OCI-M1 (cell line): Measurements from ENCODE around the gene CEP72.
A peak's percentile ranks its signal among the peaks of the same experiment; 100 is the strongest.
"Not testable (repeated sequence)": the region's sequence is repeated elsewhere in the genome, so short reads cannot be mapped to it uniquely, and the experiment has no call there.

Source experiments
- DNase-seq: peaks from one replicate; lab custom pipeline; 2025; lab: John Stamatoyannopoulos, UW

Gene CEP72

DNA sequence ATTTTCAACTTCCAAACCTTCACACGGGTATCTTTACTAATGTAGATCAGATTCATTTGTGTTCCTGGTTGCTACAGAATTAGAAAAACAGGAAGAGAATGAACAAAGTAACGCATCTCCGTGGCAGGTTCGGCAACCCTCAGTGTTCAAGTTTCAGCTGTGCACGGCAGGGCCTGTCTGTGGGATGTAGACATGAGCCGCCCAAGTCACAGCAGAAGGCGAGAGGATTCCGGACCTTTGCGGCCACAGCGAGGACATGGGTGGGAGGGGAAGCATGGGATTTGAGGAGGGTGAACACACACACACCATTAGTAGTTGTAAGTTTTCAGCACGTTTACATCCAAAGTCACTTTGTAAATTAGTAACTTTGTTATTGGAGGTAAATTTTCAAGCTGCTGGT lies 31.7 kb upstream of the CEP72 start:
- no peak for DNase-seq

DNA sequence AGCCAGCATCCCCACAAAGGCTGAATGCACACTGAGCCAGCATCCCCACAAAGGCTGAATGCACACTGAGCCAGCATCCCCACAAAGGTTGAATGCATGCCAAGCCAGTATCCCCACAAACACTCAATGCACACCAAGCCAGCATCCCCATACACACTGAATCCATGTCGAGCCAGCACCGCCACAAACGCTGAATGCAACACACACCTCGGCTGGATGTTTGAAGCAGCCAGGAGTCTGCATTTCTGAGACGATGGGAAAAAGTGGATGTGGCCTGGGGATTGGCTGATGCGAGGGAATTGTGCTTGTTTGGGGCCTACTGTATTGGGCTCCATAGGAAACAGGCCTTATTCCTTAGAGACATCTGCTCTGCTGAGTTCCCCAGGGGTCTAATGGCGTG lies 30.9 kb upstream of the CEP72 start:
- DNase-seq: no peak

DNA sequence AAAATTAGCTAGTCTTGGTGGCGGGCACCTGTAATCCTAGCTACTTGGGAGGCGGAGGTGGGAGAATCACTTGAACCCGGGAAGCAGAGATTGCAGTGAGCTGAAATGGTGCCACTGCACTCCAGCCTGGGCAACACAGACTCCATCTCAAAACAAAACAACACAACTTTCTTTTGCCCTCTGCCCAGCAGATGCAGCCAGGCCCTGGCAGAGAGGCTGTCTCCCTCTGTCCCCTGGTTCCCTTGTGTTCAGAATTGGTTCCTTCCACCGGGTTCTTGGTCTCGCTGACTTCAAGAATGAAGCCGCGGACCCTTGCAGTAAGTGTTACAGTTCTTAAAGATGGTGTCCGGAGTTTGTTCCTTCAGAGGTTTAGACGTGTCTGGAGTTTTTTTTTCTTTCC lies 30.2 kb upstream of the CEP72 start:
- no peak for DNase-seq

DNA sequence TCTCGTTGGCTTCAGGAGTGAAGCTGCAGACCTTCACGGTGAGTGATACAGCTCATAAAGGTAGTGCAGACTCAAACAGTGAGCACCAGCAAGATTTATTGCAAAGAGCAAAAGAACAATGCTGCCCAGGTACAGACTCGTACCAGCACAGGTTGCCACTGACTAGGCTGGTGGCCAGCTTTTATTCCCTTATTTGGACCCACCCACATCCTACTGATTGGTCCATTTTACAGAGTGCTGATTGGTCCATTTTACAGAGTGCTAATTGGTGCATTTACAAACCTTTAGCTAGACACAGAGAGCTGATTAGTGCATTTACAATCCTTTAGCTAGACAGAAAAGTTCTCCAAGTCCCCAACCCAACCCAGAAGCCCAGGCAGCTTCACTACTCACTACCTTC lies 29.7 kb upstream of the CEP72 start:
- DNase-seq: not testable (repeated sequence)

DNA sequence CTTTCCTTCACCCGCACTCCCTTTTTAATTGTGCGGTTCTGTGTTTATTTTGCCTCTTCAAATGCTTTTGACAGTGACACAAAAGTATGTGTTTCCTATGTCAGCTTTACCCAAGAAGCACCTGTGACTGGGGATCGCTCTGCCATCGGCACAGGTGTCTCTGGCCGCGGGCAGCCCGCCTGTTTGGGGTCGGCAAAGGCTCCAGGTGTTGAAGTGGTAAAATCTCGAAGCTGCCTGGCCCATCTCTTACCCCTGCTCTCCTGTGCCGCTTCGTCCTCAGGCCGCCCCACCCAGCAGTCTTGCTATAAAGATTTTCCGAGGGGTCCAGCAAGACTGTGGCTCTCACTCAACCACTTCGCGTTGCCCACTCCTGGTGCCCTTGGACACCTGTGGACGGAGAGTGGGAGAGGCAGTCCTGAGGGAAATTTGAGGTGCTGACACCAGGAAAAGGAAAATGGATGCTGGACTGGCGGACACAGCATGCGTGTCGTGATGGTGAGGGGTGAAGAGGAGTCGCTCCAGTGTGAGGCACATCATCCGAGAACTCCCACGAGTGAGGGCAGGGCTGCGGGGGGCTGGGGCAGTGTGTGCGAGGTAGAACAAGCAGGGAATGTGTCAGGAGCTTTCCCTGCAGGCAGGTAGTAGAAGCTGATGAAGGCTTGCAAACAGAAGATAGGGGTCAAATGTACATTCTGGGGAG lies 29.1 kb upstream of the CEP72 start:
- DNase-seq: no peak

DNA sequence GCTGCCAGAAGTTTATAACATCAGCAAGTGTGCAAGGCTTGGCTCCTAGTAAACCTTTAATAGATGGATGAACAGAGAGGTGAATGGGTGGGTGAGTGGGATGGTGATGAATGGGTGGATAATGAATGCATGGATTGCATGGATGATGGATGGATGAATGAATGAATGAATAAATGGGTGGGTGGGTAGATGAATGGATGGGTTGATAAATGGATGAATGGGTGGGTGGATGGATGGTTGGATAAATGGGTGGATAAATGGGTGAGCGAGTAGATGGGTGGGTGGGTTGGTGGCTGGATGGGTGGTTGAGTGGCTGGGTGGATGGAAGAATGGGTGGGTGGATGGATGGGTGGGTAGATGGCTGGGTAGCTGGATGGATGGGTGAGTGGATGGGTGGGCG lies 28.5 kb upstream of the CEP72 start:
- no peak for DNase-seq

DNA sequence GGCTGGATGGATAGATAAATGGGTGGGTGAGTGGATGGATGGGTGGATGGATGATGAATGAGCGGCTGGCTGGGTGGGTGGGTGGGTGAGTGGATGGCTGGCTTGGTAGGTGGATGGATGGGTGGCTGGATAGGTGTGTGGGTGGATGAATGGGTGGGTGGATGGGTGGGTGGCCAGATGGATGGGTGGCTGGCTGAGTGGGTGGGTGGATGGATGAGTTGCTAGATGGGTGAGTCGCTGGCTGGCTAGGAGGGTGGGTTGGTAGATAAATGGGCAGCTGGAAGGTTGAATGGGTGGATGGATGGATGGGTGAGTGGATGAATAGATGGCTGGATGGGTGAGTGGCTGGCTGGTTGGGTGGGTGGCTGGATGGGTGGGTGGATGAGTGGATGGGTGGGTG lies 27.9 kb upstream of the CEP72 start:
- no peak for DNase-seq

DNA sequence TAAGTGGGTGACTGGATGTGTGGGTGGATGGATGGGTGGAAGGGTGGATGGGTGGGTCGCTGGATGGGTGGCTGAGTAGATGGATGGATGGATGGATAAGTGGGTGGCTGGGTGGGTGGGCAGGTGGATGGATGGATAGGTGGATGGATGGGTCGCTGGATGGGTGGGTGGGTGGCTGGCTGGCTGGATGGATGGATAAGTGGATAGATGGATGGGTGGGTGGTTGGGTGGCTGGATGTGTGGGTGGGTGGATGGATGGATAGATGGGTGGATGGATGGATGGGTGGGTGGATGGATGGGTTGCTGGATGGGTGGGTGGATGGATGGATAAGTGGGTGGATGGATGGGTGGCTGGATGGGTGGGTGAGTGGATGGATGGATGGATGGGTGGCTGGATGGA lies 27.3 kb upstream of the CEP72 start:
- DNase-seq: no peak

DNA sequence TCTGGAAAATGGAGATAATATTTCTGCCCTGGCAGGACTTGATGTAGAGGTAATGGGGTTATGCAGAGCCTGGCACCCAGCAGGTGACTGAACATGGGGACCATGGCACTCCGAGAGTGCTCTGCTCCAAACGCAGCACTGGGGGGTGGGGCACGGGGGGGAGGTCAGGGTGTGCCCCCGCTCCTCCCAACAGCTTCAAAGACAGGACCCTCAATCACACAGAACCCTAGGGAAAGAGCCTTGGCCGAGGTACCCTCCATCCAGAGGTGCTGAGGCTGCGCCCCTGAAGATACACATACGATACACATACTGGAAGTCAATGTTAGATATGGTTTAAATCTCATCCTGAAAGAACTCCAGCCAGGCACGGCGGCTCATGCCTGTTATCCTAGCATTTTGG lies 26.6 kb upstream of the CEP72 start:
- no peak for DNase-seq

DNA sequence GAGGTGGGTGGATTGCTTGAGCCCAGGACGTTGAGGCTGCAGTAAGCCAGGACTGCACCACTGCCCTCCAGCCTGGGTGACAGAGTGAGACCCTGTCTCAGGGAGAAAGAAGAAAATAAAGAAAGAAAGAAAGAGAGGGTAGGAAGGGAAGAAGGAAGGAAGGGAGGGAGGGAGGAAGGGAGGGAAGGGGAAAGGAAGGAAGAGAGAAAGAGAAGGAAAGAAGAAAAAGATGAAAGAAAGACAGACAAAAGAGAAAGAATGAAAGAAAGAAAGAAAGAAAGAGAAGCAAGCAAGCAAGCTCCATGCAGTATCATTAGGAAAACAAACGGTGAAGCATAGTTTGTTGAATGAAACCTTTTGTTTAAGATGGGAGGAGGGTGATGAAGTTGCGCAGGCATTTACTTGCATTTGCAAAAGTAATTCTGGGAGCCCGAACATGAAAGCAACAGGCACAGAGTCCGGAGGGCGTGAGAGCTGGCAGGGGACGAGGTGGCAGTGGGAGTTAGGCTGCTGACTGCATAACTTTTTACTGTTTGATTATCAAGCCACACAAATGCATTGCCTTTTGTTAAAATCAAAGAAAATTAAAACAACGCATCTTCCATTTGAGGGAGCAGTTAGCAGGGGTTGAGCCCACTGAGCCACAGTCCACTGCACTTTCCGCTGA lies 26.0 kb upstream of the CEP72 start:
- no peak for DNase-seq

DNA sequence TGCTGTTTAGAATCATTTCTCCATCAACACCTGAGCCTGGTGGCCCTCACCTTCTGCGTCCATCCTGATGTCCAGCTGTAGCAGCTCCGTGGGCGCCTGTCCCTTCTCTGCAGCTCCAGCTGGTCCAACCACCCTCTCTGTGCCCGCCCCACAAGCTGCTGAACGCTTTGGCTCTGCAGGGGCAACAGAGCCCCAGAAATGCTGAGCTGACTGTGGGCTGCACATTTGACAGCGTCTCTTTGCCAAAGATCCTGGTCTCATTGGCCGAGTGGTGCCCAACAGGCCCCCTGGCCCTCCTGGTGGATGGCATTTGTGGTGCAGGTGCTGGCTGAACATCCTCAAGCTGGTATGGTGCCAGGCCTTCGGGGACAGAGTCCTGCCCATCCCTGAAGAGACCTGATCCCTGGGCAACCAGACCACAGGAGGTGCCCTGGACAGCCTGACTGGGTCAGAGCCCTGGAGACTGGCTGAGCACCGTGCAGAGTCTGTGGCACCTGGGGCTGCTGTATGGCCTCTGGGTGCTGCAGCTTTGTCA lies 25.3 kb upstream of the CEP72 start:
- DNase-seq: no peak

DNA sequence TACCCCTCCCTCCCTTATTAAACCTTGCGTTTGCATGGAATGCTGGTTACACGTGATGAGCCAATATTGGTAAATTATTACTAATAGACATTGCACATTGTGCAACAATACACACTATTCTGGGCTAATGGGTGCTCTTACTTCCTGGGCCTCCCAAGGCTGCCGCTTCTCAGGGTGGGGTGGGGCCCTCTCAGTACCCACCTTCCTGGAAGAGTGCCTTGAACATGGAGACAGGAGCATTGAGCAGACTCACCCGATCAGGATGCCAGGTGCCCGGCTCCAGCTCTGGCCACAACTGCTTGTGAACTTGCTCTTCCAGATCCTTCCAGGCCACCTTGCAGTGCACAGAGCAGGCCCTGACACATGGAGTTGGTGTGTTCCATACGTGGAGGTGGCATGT lies 24.7 kb upstream of the CEP72 start:
- no peak for DNase-seq

DNA sequence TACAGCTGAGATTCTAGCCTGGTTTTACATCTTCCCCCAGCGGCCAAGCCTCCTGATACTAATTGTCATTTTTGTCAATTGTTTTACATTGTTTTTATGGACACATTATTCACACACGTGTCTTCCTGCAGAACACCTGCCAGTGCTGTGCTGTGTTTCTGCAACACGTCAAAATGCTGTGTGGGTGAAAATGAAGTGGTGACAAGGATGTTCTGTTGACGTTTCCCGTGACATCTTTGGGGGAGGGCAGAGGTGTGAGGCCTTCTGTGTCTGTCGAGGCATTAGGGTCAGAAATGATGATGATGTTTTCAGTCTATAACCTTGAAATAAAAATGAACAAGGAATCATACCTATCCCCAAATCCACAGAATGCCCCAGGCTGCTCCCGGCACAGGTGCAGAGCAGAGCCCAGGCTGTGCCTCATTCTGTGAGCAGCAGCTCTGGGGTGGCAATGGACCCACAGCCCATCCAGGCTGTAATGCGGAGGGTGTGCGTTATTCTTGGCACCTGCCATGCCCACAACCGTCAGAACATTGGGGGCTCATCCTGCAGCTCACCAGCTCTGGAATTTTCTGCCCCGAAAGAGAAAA lies 23.6 kb upstream of the CEP72 start:
- DNase-seq: no peak

DNA sequence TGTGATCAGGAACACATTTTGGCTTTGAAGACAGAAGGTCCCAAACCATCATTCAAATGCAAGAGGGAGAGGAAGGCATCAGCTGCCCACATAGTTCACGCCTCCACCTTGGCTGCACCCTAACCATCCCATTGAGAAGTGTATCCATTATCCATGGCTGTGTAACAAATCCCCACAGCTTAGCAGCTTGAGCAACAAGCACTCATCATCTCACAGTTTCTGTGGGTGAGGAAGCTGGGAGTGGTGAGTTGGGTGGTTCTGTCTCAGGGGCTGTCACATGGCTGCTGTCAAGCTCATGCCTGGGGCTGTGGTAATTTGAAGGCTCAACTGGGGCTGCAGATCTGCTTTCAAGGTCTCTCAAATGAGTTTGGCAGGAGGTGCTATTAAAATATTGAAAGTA lies 23.0 kb upstream of the CEP72 start:
- no peak for DNase-seq

DNA sequence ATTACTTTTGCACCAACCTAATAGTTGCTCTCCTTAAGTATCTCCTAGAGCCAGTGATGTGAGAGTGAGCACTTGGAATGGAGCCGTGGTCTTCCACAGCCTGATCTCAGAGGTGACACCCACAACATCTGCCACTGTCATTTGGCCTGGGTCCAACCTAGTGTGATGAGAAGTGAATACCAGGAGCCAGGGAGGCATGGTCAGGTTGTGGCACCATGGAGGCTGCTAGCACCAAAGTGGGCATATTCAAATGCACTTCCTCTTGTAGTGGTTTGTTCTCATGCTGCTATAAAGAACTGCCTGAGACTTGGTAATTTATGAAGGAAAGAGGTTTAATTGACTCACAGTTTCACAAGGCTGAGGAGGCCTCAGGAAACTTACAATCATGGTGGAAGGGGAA lies 22.6 kb upstream of the CEP72 start:
- DNase-seq: no peak

DNA sequence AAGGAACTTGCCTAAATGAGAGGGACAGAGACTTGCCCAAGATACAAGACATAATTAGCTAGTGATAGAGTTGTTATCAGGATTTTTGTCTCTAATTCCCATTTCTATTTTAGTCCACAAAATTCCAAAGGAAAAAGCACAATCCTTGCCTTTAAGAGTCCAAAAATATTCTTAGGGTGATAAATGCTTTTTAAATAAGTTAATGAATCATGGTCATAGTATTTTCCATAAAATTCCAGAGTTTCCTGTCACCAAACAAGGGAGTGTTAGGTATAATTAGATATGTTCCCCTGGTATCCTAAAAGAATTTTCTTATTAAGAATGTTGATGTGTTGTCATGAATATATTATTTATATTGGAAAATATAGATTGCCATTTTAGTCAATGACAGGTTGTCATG lies 21.8 kb upstream of the CEP72 start:
- no peak for DNase-seq

DNA sequence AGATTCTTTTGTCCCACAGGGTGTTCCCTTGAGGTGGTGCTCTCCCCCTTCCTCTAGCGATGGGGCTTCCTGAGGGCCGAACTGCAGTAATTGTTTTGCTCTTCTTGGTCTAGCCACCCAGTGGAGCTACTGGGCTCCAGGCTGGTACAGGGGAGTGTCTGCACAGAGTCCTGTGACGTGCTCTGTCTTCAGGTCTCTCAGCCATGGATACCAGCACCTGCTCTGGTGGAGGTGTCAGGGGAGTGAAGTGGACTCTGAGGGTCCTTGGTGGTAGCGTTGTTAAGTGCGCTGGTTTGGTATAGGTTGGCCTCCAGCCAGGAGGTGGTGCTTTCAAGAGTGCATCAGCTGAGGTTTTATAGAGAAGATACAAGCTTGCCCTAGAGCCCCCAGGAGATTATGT lies 20.4 kb upstream of the CEP72 start:
- no peak for DNase-seq

DNA sequence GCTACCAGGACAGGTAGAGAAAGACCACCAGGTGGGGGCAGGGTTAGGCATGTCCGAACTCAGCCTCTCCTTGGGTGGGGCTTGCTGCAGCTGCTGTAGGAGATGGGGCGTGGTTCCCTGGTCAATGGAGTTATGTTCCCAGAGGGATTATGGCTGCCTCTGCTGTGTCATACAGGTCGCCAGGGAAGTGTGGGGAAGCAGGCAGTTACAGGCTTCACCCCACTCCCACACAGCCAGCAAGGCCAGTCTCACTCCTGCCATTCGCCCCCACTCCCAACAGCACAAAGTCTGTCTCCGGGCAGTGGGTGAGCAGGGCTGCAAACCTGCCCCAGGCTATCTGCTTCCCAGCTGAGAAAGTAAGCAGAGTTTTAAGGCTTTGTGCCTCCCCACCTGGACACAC lies 20.0 kb upstream of the CEP72 start:
- no peak for DNase-seq

DNA sequence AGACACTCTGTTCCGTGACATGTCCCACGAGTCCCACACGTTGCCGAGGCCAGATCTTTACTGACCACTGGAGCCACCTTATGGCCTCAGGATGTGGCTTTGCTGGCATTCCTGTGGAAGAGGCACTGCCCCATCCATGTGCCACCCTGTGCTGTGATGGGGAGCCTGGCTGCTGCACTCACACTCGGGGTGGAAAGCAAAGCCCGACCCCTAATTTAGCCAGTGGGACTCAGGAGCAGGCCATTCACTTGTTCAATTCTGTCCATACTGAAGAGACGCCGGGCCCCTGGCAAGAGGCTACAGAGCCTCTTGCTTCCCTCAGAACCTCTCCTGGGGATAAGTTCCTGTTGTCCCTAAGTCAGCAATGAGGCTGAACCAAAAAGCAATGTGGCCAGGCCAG lies 18.6 kb upstream of the CEP72 start:
- DNase-seq: no peak

DNA sequence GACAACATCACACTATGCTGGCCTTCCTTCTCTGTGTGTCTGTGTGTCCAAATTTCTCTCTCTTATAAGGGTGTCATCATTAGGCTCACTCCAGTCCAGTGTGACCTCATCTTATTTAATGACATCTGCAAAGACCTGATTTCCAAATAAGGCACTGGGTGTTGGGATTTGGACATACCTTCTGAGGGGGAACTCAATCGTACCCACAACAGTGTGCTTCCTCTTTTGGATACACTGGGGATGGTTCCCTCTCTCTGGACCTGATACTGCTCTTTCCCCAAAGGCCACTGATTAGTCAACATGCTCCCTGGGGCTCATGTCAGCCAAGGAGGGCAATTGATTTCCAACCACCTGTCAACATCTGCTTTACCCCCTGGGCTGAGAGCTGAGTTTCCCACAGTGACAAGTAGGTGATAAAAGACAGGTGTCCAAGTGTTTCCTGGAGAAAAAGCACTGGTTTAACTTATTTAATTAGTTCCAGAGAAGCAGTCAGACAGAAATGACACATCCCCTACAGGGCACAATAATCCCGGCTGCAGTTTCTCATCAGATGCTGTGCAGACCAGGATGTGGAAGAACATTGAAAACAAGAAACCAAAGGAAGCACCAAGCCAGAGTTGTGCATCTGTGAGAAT lies 17.8 kb upstream of the CEP72 start:
- peak; percentile 32 for DNase-seq

DNA sequence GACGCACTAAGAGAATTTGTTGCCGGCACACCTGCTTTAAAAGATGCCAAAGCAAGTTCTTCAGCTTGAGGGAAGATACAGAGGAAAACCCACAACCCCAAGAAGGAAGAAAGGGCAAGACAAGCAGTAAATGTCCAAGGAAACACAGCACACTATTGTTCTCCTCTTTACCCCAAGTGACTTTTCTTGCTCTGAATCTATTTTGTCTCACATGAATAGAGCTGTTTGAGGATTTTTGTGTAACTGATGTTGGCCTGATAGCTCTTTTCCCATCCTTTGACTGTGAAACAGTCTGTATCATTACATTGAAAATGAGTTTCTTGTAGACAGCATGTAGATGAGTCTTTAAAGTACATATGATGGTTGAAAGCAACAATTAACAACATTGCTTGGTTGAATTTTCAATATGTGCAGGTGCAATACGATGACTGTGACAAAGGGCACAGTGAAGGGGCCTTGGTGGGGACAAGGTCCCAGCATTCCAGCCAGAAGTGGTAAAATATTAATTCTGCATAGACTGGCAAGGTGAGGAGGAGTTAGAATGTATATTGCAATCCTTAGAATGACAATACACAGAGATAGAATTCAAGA lies 16.8 kb upstream of the CEP72 start:
- no peak for DNase-seq

DNA sequence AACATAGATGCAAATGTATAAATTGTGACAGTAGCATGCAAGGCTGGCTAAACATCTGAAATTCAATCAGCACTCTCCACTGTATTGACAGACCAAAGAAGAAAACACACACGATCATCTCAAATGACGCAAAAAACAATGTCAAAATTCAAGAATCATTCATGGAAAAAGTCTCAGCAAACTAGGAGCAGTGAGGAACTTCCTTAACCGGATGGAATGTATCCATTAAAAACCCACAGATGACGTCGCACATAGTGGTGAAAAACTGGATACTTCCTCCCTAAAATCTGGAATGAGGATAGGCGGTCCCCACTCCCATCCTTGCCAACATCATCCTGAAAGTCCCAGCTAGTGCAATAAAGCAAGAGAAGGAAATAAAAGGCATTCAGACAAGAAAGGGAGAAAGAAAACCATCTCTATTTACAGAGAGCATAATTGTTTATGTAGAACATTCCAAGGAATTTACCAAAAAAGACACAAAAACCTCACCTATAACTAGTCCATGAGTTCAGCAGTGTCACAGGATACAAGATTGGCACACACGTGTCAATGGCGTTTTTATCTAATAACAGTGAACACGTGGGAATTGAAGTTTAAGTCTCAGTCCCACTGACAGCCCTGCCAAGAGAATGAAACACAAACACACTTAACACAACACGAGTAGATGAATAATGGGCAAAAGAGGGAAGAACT lies 14.1 kb upstream of the CEP72 start:
- DNase-seq: no peak
